CD4-positive, CD25-positive, alpha-beta regulatory T cell (primary cell): ENCODE data around the gene SYNGR2. TPM values are rescaled to one million over a fixed set of nuclear protein-coding genes. Genes with fewer than 3 reads are reported as not detected.

ENCODE experiments used
- ATAC-seq, 2 donors: fragments of 150-1000 bp; cut with Tn5 transposase; one replicate each; pipeline ENCODE4 v1.10.0; 2021; ENCODE audit warnings: low read depth in 2 of 2, moderate number of reproducible peaks in 2 of 2, moderate library complexity in 1 of 2
- DNase-seq, 3 donors: peaks; one replicate each; pipeline versions ENCODE4 v3.0.0 to v3.0.0-alpha.2; 2012 to 2022; ENCODE audit warnings: mixed read lengths in 1 of 3
- H3K27ac ChIP-seq: one replicate; pipeline ENCODE4 v1.7.0; 2013; ENCODE audit warnings: mild to moderate bottlenecking, low read length; ENCODE audit not compliant: insufficient read depth, poor library complexity, severe bottlenecking
- H3K27me3 ChIP-seq: one replicate; pipeline ENCODE4 v1.7.0; 2013; ENCODE audit warnings: low read length; ENCODE audit not compliant: control insufficient read depth, insufficient read depth
- H3K36me3 ChIP-seq: one replicate; pipeline ENCODE4 v1.7.0; 2013; ENCODE audit warnings: mild to moderate bottlenecking, low read length, moderate library complexity; ENCODE audit not compliant: control insufficient read depth, insufficient read depth
- H3K4me1 ChIP-seq: 2 replicates; pipeline ENCODE4 v1.7.0; 2013; ENCODE audit warnings: mild to moderate bottlenecking, low read length; ENCODE audit not compliant: insufficient read depth, control insufficient read depth, poor library complexity, severe bottlenecking
- H3K4me3 ChIP-seq: one replicate; pipeline ENCODE4 v1.7.0; 2013; ENCODE audit warnings: low read depth, mild to moderate bottlenecking, low read length, moderate library complexity
- H3K9me3 ChIP-seq, 2 experiments: 1 replicate in 1 of 2; 2 replicates in 1 of 2; pipeline ENCODE4 v1.7.0; 2013; ENCODE audit warnings: low read length in 2 of 2, mild to moderate bottlenecking in 1 of 2, moderate library complexity in 1 of 2; ENCODE audit not compliant: control insufficient read depth in 2 of 2
- H3K27ac Mint-ChIP-seq, 3 donors: one replicate each; pipeline ENCODE4 v1.8.0; 2020 to 2022; ENCODE audit warnings: mild to moderate bottlenecking in 3 of 3, mixed read lengths in 3 of 3, moderate library complexity in 2 of 3
- H3K27me3 Mint-ChIP-seq: one replicate; pipeline ENCODE4 v1.8.0; 2022; ENCODE audit warnings: mild to moderate bottlenecking, mixed read lengths
- H3K36me3 Mint-ChIP-seq: one replicate; pipeline ENCODE4 v1.8.0; 2020; ENCODE audit warnings: mixed read lengths
- H3K4me1 Mint-ChIP-seq, 4 donors: one replicate each; pipeline ENCODE4 v1.8.0; 2020 to 2022; ENCODE audit warnings: mixed read lengths in 4 of 4, mild to moderate bottlenecking in 1 of 4
- H3K4me3 Mint-ChIP-seq, 4 donors: one replicate each; pipeline ENCODE4 v1.8.0; 2020 to 2022; ENCODE audit warnings: mild to moderate bottlenecking in 4 of 4, mixed read lengths in 4 of 4, moderate library complexity in 3 of 4
- H3K9me3 Mint-ChIP-seq, 7 donors: one replicate each; pipeline ENCODE4 v1.8.0; 2020 to 2022; ENCODE audit warnings: mixed read lengths in 7 of 7, mild to moderate bottlenecking in 3 of 7, moderate library complexity in 2 of 7
- polyA plus RNA-seq, 4 donors: library from polyadenylated mRNA; unstranded; fragments of 300-500 nt; fragmentation: Illumina TruSeq; gene quantifications; one replicate each; pipeline ENCODE4 v1.2.3, GENCODE V29; 2021
- total RNA-seq: library from RNA; stranded (reverse); gene quantifications from one replicate; pipeline ENCODE4 v1.2.3, GENCODE V29; 2022

Gene SYNGR2
- total and polyA plus RNA-seq, 5 donors from 2014 or later, result 58.5 to 180 (median 166) TPM

DNA sequence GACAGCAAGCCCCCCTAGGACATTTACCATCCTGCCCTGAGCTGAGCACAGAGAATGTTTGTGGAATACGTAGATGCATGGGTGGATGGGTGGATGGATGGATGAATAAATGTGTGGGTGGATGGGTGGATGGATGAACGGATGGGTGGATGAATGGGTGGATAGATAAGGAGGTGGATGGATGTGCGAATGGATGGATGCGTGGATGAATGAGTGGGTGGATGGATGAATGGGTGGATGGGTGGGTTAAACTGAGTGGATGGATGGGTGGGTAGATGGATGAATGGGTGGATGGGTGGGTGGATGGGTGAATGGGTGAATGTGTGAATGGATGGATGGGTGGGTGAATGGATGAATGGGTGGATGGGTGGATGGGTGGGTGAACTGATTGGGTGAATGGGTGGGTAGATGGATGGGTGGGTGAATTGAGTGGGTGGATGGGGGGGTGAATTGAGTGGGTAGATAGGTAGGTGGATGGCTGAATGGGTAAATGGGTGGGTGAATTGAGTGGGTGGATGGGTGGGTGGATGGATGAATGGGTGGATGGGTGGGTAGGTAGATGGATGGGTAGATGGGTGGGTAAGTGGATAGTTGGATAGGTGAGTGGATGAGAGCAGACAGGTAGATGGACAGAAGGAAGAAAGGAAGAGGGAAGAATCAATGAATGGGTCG is 45.0 kb upstream of the SYNGR2 start:
- no peaks in the 10 kb centered on the region for H3K27me3 ChIP-seq
- Mint-ChIP-seq H3K27ac (peak overlapping the region; percentile 85 to 99 (median 95)), H3K4me3 (peak overlapping the region; percentile 86 to 96 (median 89)), H3K36me3 (peaks cover 23% of the 10 kb centered on the region), H3K4me1 (peaks cover 0 to 73% (median 25%) of the 10 kb centered on the region in 4 donors), H3K27me3 (no peaks in the 10 kb centered on the region), H3K9me3 (peaks cover 0 to 1% (median 0%) of the 10 kb centered on the region in 7 donors)
- H3K4me1 ChIP-seq, result peaks cover 87% of the 10 kb centered on the region
- H3K9me3 ChIP-seq, result no peaks in the 10 kb centered on the region
- peak overlapping the region; percentile 37 for H3K4me3 ChIP-seq
- peak overlapping the region; percentile 92 for H3K27ac ChIP-seq
- H3K36me3 ChIP-seq, result peaks cover 61% of the 10 kb centered on the region
- DNase-seq (no peak), ATAC-seq (no peak)

DNA sequence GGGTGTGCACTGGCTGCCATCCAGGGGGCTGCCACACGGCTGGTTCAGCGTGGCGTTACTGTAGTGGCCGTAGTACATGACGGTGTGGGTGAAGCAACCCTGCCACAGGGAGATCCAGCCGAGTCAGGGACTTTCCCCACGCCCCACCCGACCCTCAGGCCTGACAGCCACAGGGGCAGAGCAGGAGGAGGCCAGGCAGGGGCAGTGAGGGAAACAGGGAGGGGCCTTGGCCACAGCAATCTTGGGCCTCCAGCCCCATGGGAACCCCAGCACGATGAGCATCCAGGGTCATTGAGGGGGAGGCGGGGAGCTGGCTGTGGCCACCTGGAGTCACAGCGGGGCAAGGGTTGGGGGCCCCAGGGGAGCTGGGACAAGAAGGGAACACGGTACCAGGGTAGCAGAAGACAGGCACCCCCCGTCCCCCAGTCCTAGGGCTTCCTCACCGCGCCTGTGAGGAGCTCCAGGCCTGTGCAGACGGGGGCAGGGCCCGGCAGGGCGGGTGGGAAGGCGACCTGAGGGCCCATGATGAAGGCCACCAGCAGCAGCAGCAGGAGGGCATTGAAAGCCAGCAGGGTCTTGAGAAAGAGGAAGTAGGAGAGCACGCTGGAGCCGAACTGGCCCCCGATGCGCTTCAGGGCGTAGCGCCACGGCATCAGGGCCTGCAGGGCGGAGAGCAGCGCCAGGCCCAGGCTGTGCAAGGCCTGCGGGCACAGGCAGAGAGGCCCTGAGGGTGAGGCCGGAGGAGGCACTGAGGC is 44.1 kb upstream of the SYNGR2 start:
- ATAC-seq (no peak), DNase-seq (no peak)
- H3K36me3 ChIP-seq, result peaks cover 52% of the 10 kb centered on the region
- Mint-ChIP-seq H3K36me3 (peaks cover 23% of the 10 kb centered on the region), H3K9me3 (peaks cover 0 to 1% (median 0%) of the 10 kb centered on the region in 7 donors), H3K27me3 (no peaks in the 10 kb centered on the region), H3K27ac (peak overlapping the region; percentile 85 to 96 (median 95)), H3K4me1 (peaks cover 0 to 73% (median 26%) of the 10 kb centered on the region in 4 donors), H3K4me3 (peak overlapping the region; percentile 81 to 96 (median 86))
- peaks cover 84% of the 10 kb centered on the region for H3K4me1 ChIP-seq
- H3K9me3 ChIP-seq, result no peaks in the 10 kb centered on the region
- no peak overlapping the region for H3K4me3 ChIP-seq
- H3K27me3 ChIP-seq, result no peaks in the 10 kb centered on the region
- H3K27ac ChIP-seq, result peak overlapping the region; percentile 92

DNA sequence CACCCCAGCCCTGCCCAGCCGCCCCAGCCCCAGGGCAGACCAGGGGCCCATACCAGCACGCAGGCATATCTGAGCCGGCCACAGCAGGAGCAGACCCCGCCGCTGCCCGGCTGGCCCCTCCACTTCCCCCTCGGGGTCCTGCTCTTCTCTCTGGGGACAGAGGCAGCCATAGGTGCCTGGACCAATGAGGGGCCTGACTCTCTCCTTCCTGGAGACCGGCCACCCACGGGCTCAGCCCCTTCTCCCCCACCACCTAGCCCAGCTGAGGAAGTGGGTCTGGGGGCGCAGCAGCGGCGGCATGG is 43.6 kb upstream of the SYNGR2 start:
- Mint-ChIP-seq H3K27me3 (peaks cover 2% of the 10 kb centered on the region), H3K27ac (peak overlapping the region in 1 of 3 donors; percentile 76), H3K36me3 (peaks cover 23% of the 10 kb centered on the region), H3K4me3 (peak overlapping the region in 3 of 4 donors; percentile 73 to 96 (median 94)), H3K9me3 (peaks cover 0 to 1% (median 0%) of the 10 kb centered on the region in 7 donors), H3K4me1 (peaks cover 0 to 75% (median 27%) of the 10 kb centered on the region in 4 donors)
- no peaks in the 10 kb centered on the region for H3K9me3 ChIP-seq
- H3K27me3 ChIP-seq, result no peaks in the 10 kb centered on the region
- H3K4me3 ChIP-seq, result no peak overlapping the region
- H3K36me3 ChIP-seq, result peaks cover 47% of the 10 kb centered on the region
- ATAC-seq (no peak), DNase-seq (no peak)
- peak overlapping the region; percentile 92 for H3K27ac ChIP-seq
- H3K4me1 ChIP-seq, result peaks cover 85% of the 10 kb centered on the region

DNA sequence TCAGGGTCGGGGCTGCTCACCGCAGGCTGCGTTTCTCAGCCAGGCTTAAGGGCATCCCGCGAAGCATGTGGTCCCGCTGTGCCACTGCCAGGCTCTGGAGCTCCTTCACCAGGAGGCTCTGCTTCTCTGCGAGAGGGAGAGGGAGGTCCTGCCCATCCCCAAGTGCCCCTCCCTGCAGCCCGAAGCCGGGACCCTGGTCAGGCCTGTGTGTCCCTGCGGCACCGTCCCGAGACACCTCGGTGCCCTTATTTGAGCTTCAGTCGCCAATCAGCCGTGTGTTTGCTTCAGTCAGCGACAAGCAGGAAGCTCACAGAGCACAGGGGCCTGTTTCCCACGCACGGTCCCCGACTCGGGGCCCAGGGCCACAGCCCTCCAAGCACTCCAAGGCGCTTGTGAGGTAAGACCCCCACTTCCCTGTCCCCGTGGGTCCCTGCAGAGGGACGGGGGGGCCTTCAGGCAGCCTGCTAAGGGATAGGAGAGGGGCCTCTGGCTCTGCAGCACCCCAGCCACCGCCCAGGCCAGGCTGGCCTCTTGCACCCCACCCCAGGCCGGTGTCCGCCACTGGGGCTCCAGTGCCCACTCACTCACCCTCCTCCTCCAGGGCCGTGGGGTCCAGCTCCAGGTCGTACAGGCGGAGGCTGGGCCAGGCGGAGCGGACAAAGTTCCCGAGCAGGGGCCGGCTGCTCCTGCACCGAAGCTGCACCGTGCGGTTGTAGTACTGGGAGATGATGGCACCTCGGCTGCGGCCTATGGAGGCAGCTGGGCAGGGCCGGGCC is 43.1 kb upstream of the SYNGR2 start:
- Histone ChIP-seq H3K4me1 (peaks cover 87% of the 10 kb centered on the region), H3K27me3 (no peaks in the 10 kb centered on the region), H3K36me3 (peaks cover 44% of the 10 kb centered on the region), H3K27ac (peak overlapping the region; percentile 92), H3K4me3 (no peak overlapping the region), H3K9me3 (no peaks in the 10 kb centered on the region)
- H3K36me3 Mint-ChIP-seq, result peaks cover 23% of the 10 kb centered on the region
- peaks cover 0 to 78% (median 30%) of the 10 kb centered on the region in 4 donors for H3K4me1 Mint-ChIP-seq
- H3K27ac Mint-ChIP-seq, result peak overlapping the region in 1 of 3 donors; percentile 76
- ATAC-seq, result no peak
- H3K4me3 Mint-ChIP-seq, result peak overlapping the region; percentile 70 to 94 (median 74)
- peak in 2 of 3 donors; percentile 43 to 71 for DNase-seq
- peaks cover 0 to 1% (median 0%) of the 10 kb centered on the region in 7 donors for H3K9me3 Mint-ChIP-seq
- H3K27me3 Mint-ChIP-seq, result peaks cover 5% of the 10 kb centered on the region

DNA sequence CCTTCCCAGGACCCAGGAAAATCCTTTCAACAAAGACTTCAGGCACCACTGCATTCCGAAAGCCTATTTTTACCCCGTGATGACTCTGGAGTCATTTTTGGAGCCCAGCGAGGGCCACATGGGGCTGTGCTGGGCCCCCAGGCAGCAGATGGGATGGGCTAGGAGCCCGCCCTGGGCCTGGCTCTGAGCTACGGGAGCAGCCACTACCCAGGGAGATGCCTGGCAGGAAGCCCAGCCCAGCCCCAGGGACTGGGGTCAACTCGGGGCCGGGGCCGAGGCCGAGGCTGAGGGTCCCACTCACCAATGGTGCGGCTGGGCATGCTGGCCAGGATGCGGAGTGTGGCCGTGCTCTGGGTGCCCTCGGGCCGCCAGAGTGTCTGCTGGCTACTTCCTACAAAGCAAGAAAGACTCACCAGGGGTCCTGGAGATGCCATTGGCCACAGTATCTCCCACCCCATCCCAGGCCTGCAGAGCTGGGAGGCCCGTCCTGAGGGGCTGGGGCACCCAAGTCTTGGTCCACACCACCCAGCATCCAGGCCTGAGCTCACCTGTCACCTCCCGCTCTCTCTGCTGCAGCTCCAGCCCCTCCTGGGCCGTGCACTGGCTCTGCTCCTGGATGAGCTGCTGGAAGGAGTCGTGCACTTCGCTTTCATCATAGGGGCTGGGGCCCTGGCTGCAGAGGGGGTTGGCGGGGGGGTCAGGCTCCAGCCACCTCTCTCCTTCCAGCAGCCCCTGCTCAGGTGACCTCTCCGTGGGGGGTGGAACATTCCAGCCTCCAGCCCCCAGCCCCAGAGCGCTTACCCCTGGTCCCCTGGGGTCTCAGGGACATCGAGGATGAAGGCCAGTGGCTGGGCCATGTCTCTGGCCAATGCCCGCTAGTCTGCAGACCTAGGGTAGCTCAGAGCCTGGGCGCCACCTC is 42.1 kb upstream of the SYNGR2 start:
- H3K4me3 Mint-ChIP-seq, result peak overlapping the region; percentile 70 to 94 (median 94)
- Histone ChIP-seq H3K27ac (peak overlapping the region; percentile 92), H3K4me1 (peaks cover 87% of the 10 kb centered on the region), H3K4me3 (peak overlapping the region; percentile 77), H3K9me3 (no peaks in the 10 kb centered on the region), H3K36me3 (peaks cover 39% of the 10 kb centered on the region), H3K27me3 (no peaks in the 10 kb centered on the region)
- no peak for DNase-seq
- H3K36me3 Mint-ChIP-seq, result peaks cover 28% of the 10 kb centered on the region
- ATAC-seq, result no peak
- no peaks in the 10 kb centered on the region for H3K9me3 Mint-ChIP-seq
- H3K27ac Mint-ChIP-seq, result peak overlapping the region in 2 of 3 donors; percentile 92 to 98
- peaks cover 5% of the 10 kb centered on the region for H3K27me3 Mint-ChIP-seq
- peaks cover 0 to 73% (median 29%) of the 10 kb centered on the region in 4 donors for H3K4me1 Mint-ChIP-seq

DNA sequence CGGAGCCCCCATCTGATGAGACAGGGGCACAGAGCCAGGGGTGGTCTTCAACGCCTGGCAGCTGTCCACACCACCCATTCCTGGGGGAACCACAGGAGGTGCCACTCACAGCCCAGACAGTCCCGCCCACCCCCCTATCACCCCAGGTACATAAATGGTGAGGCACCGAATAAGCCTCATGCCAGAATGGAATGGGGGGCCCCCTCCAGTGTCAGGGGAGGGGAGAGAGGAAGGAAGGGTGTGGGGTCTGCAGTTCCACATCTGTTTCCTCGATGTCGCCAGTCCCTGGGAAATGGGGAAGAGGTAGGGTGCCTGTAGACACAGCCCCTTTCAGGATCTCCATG is 41.5 kb upstream of the SYNGR2 start:
- Mint-ChIP-seq H3K27ac (peak overlapping the region; percentile 92 to 98 (median 93)), H3K4me1 (peaks cover 0 to 67% (median 25%) of the 10 kb centered on the region in 4 donors), H3K36me3 (peaks cover 24% of the 10 kb centered on the region), H3K4me3 (peak overlapping the region; percentile 93 to 100 (median 94)), H3K27me3 (peaks cover 5% of the 10 kb centered on the region), H3K9me3 (no peaks in the 10 kb centered on the region)
- Histone ChIP-seq H3K4me3 (peak overlapping the region; percentile 77), H3K36me3 (peaks cover 39% of the 10 kb centered on the region), H3K27me3 (no peaks in the 10 kb centered on the region), H3K4me1 (peaks cover 84% of the 10 kb centered on the region), H3K27ac (peak overlapping the region; percentile 92), H3K9me3 (no peaks in the 10 kb centered on the region)
- ATAC-seq (no peak), DNase-seq (no peak)
